Right atrium auricular region (tissue), 2 donors: ENCODE measurements around the gene ZNF782. TPM values are rescaled to one million over a fixed set of nuclear protein-coding genes. Genes with fewer than 3 reads are reported as not detected.
"Not testable (repeated sequence)": the region's sequence is repeated elsewhere in the genome, so short reads cannot be mapped to it uniquely, and the experiment has no call there.

Experiments used
- DNase-seq: peaks from one replicate; pipeline ENCODE4 v3.0.0-alpha.2; 2019; ENCODE audit warnings: low spot score
- H3K27ac ChIP-seq, 2 donors: fragments of 200-600 bp; sonication (generic); 1 replicate in 1 of 2; 2 replicates in 1 of 2; pipeline ENCODE4 v1.5.1; 2016 to 2019
- H3K27me3 ChIP-seq, 2 donors: fragments of 200-600 bp; sonication (generic); one replicate each; pipeline versions ENCODE4 v1.5.1 to v1.6.0; 2017 to 2019
- H3K36me3 ChIP-seq: fragments of 200-600 bp; sonication (generic); one replicate; pipeline ENCODE4 v1.5.1; 2016
- H3K4me1 ChIP-seq, 2 donors: fragments of 200-600 bp; sonication (generic); one replicate each; pipeline versions ENCODE4 v1.5.1 to v1.6.0; 2017 to 2019
- H3K4me3 ChIP-seq, 2 donors: fragments of 200-600 bp; sonication (generic); 1 replicate in 1 of 2; 2 replicates in 1 of 2; pipeline ENCODE4 v1.5.1; 2017 to 2019; ENCODE audit warnings: mild to moderate bottlenecking in 1 of 2, moderate library complexity in 1 of 2
- H3K9me3 ChIP-seq, 2 donors: fragments of 200-600 bp; sonication (generic); one replicate each; pipeline ENCODE4 v1.5.1; 2019
- total RNA-seq, 2 donors: library from RNA; depleted of rRNA; stranded (reverse); fragments of >200 nt; gene quantifications; one replicate each; pipeline ENCODE4 v1.1.0, GENCODE V29; 2016
- TF ChIP-seq, protein P1 (sequence below), 2 donors: fragments of 200-600 bp; sonication (generic); IDR thresholded peaks; one replicate each; pipeline ENCODE4 v1.5.1; 2019; ENCODE audit warnings: antibody characterized with exemption in 2 of 2

ZNF782 gene
- 1 to 10 TPM; 4.6 to 5.5 TPM for total RNA-seq

DNA sequence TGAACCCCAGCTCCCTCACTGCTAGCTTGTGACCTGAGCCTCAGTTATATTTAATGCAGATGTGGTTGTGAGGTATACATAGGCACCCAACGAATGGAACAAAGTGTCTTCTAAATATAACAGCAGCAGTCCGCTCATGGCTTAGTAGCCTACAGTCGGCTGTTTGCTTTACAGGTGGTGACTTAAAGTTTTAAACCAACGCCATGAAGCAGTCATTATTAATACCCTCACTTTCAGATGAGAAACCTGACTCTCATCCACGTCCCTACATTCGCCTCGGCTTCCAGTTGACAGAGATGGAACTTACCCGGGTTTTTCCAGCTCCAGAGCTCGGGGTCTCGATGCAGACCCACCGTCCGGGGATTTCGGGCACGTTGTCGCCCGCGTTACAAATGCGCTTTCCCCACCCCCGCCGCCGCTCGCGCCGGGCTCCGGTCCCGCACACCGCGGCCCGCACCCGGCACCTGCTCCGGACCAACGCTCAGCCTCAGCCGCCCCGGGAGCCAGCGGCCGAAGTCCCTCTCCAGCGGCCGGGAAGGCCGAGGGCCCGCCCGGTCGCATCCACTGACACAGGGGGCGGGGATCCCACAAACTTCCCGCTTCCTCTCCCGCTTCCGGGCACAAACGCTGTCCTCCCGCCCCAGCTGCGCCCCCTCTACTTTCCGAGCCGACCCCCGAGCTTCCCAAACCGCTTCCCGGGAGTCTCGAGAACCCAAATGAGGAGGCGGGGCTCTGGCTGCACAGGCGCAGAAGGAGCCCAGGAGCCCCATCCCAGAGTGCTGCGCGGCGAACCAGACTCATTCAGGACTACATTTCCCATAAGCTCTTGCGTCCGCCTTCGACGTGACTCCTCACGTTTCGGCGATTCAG lies at the start of gene ZNF782:
Gene ZNF782 (minus strand): TSS at position 734 of the 870 bp plus-strand sequence. CDS start 2,553 bp downstream, outside the sequence.
- H3K4me1 ChIP-seq = peaks cover 0 to 17% of the 10 kb centered on the region in 2 donors

DNA sequence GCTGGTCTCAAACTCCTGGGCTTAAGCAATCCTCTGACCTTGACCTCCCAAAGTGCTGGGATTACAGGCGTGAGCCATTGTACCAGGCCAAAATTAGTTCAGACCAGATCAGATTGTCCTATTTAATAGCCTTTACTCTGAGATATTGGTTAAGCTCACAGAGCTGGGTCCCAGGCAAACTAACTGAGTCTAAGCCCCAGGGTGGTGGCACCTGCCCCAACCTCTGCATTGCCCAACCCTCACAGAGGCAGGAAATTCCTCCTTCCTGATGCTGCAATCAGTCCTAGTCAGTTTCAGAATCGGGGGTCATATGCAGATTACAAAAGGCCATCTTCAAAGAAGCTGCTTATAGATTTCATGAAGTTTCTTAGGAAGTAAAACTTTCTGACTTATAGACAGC lies 45.7 kb upstream of the ZNF782 start:
- not testable (repeated sequence) for H3K36me3 ChIP-seq, H3K4me3 ChIP-seq, H3K4me1 ChIP-seq, DNase-seq, H3K27ac ChIP-seq, H3K9me3 ChIP-seq, H3K27me3 ChIP-seq

More for the DNA sequence above, at the start of gene ZNF782:
- H3K27ac ChIP-seq = peak within 1 kb of the TSS; percentile 79 to 87
- no peaks in the 10 kb centered on the region for H3K27me3 ChIP-seq
- TF ChIP-seq, protein P1, sequence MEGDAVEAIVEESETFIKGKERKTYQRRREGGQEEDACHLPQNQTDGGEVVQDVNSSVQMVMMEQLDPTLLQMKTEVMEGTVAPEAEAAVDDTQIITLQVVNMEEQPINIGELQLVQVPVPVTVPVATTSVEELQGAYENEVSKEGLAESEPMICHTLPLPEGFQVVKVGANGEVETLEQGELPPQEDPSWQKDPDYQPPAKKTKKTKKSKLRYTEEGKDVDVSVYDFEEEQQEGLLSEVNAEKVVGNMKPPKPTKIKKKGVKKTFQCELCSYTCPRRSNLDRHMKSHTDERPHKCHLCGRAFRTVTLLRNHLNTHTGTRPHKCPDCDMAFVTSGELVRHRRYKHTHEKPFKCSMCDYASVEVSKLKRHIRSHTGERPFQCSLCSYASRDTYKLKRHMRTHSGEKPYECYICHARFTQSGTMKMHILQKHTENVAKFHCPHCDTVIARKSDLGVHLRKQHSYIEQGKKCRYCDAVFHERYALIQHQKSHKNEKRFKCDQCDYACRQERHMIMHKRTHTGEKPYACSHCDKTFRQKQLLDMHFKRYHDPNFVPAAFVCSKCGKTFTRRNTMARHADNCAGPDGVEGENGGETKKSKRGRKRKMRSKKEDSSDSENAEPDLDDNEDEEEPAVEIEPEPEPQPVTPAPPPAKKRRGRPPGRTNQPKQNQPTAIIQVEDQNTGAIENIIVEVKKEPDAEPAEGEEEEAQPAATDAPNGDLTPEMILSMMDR (IDR thresholded peaks at IDR 0.05) = no peak
- H3K9me3 ChIP-seq = no peaks in the 10 kb centered on the region
- peak within 1 kb of the TSS; percentile 78 to 81 for H3K4me3 ChIP-seq
- DNase-seq = peak; percentile 94
- no peaks in the 10 kb centered on the region for H3K36me3 ChIP-seq

DNA sequence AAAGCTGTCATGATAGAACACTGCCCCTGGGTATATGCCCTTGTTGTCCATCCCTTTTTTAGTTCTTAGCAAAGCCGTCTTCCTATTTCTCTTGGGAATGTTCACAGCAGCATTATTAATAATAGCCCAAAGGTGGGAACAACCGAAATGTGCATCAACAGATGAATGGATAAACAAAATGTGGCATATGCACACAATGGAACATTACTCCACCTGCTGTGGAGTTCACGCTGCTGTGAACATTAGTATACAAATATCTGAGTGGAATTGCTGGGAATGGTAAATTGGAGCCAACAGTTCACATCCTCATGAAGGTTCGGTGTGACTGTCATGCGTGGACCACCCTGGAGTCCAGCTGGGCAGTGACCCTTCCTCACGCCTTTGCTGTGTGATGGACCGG lies 37.8 kb upstream of the ZNF782 start:
- Histone ChIP-seq H3K27me3 (no peaks in the 10 kb centered on the region), H3K4me1 (no peaks in the 10 kb centered on the region), H3K36me3 (peaks cover 10% of the 10 kb centered on the region), H3K27ac (no peak overlapping the region), H3K4me3 (no peak overlapping the region), H3K9me3 (no peaks in the 10 kb centered on the region)
- TF ChIP-seq, protein P1 (IDR thresholded peaks at IDR 0.05) = no peak
- DNase-seq = no peak

DNA sequence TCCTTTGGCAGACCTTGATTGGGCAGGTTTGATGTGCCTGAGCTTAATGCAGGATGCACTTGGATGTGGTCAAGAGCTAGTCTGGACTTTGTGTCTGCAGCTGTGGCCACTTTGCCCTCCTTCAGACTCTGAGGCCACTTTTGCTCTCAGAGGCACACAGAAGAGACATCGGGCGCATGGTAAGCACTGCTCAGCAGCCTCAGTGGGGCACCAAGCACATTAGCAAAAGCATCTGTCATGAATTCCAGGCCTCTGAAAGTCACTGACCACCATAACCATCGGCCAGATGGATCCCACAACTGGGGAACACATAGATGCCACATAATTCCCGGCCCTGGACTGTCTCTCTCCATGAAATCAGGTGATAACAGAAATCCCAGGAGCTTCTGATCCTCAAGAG lies 34.3 kb upstream of the ZNF782 start:
- Histone ChIP-seq H3K4me1 (no peaks in the 10 kb centered on the region), H3K27me3 (no peaks in the 10 kb centered on the region), H3K9me3 (peaks cover 0 to 6% of the 10 kb centered on the region in 2 donors), H3K4me3 (no peak overlapping the region), H3K36me3 (no peaks in the 10 kb centered on the region), H3K27ac (no peak overlapping the region)
- TF ChIP-seq, protein P1 (IDR thresholded peaks at IDR 0.05) = no peak
- DNase-seq = no peak

DNA sequence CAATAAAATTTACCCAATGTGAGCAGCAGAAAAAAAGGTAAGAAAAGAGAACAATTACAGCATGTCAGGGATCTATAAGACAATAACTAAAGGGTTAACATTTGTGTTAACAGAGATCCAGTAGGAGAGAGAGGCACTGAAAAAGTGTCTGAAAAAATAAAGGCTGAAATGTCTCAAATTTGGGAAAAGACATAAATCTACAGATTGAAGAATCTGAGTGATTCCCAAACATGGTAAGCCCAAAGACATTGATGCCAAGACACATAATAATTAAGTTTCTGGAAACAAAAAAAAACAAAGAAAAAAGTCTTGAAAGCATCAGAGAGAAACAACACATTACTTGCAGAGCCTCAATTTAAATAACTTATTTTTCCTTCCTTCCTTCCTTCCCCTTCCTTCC lies 31.1 kb upstream of the ZNF782 start:
- Histone ChIP-seq H3K36me3 (no peaks in the 10 kb centered on the region), H3K27ac (no peak overlapping the region), H3K4me3 (no peak overlapping the region), H3K4me1 (no peaks in the 10 kb centered on the region), H3K9me3 (peaks cover 0 to 6% of the 10 kb centered on the region in 2 donors), H3K27me3 (no peaks in the 10 kb centered on the region)
- no peak for DNase-seq
- TF ChIP-seq, protein P1 (IDR thresholded peaks at IDR 0.05) = no peak

DNA sequence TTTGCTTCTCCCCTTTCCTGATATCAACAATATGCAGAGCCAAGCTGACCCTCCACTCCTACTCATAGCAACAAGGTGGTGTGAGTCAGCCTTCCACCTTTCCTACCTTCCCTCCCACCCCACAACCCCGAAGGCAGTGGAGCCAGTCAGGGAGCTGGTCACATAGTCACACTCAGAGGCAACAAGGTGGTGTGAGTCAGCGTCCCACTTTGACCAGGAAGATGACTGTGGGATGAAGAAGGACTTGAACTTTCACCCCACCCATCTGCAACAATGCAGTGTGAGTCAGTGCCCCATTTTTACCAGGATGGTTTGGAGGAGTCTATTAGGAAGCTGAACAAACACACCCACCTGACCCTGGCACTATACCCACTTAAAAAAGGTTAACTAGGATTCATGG lies 30.1 kb upstream of the ZNF782 start:
- TF ChIP-seq, protein P1 (IDR thresholded peaks at IDR 0.05) = no peak
- no peak overlapping the region for H3K27ac ChIP-seq
- no peaks in the 10 kb centered on the region for H3K4me1 ChIP-seq
- no peaks in the 10 kb centered on the region for H3K36me3 ChIP-seq
- peaks cover 0 to 6% of the 10 kb centered on the region in 2 donors for H3K9me3 ChIP-seq
- no peak for DNase-seq
- H3K27me3 ChIP-seq = no peaks in the 10 kb centered on the region
- no peak overlapping the region for H3K4me3 ChIP-seq
